Peyer's patch (tissue), 4 donors: ENCODE measurements around the gene POLE2.

ENCODE experiments used
- CTCF ChIP-seq, 6 experiments: fragments of 450-650 bp in 4 of 6; fragments of 200-600 bp in 2 of 6; sonication (generic) in 1 of 6; IDR thresholded peaks; one replicate each; pipeline ENCODE4 v1.5.1; 2017 to 2019; ENCODE audit warnings: antibody characterized with exemption in 6 of 6, mild to moderate bottlenecking in 3 of 6, moderate library complexity in 1 of 6
- POLR2A ChIP-seq, 2 donors: fragments of 450-650 bp; IDR thresholded peaks; one replicate each; pipeline ENCODE4 v1.5.1; 2017; ENCODE audit warnings: antibody characterized with exemption in 2 of 2, mild to moderate bottlenecking in 2 of 2, moderate library complexity in 2 of 2

GRCh38 chr14:49619730-49620129 is 68.3 kb downstream of the POLE2 start:
- no peak for TF ChIP-seq CTCF (IDR thresholded peaks at IDR 0.05)
- no peak for TF ChIP-seq POLR2A (IDR thresholded peaks at IDR 0.05)
